Erythroblast (primary cell): Measurements from ENCODE around the gene HERC4.
"Not testable (repeated sequence)": the region's sequence is repeated elsewhere in the genome, so short reads cannot be mapped to it uniquely, and the experiment has no call there.

Experiments used
- GATA1 ChIP-seq: IDR thresholded peaks from 2 replicates; pipeline ENCODE4 v1.6.1; 2011; ENCODE audit warnings: low read depth, mild to moderate bottlenecking, control low read depth, low read length, moderate library complexity
- POLR2A ChIP-seq: IDR thresholded peaks from 2 replicates; pipeline ENCODE4 v1.6.1; 2011; ENCODE audit warnings: mild to moderate bottlenecking, low read length

DNA sequence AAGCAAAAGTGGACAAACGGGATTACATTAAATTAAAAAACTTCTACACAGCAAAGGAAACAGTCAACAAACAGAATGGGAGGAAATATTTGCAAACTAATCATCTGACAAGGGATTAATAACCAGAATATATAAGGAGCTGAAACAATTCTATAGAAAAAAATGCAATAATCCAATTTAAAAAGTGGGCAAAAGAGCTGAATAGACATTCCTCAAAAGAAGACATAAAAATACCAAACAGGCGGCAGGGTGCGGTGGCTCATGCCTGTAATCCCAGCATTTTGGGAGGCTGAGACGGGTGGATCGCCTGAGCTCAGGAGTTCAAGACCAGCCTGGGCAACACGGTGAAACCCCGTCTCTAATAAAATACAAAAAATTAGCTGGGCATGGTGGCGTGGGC is 92.5 kb downstream of the HERC4 start:
- TF ChIP-seq POLR2A, GATA1: not testable (repeated sequence)
